GM12878 (cell line): Measurements from ENCODE around the gene PJA1.

Experiments used
- CHD4 ChIP-seq: fragments of 200-600 bp; sonication (generic); IDR thresholded peaks from 2 replicates; pipeline ENCODE4 v1.6.1; 2016; ENCODE audit warnings: mild to moderate bottlenecking
- CTCF ChIP-seq, 3 experiments: IDR thresholded peaks in 2 of 3; conservative IDR thresholded peaks in 1 of 3; 2 replicates each; pipeline ENCODE4 v1.5.1; 2011; ENCODE audit warnings: low read depth in 3 of 3, low read length in 3 of 3, mild to moderate bottlenecking in 3 of 3, control low read depth in 2 of 3, moderate library complexity in 2 of 3, inconsistent platforms in 1 of 3, mixed read lengths in 1 of 3; ENCODE audit not compliant: control insufficient read depth in 2 of 3, insufficient read depth in 1 of 3; ENCODE audit errors: extremely low read depth in 1 of 3
- GABPA ChIP-seq: IDR thresholded peaks from 2 replicates; pipeline ENCODE4 v1.6.1; 2014; ENCODE audit warnings: antibody characterized with exemption, low read depth, mild to moderate bottlenecking, inconsistent platforms
- MAX ChIP-seq: IDR thresholded peaks from 2 replicates; pipeline ENCODE4 v1.6.1; 2012; ENCODE audit warnings: low read depth, low read length, improper control_type of control experiment
- MXI1 ChIP-seq: fragments of 150-350 bp; IDR thresholded peaks from 2 replicates; pipeline ENCODE4 v1.6.1; 2011; ENCODE audit warnings: low read depth, mild to moderate bottlenecking, inconsistent platforms, low read length, improper control_type of control experiment
- POLR2A ChIP-seq: IDR thresholded peaks from 2 replicates; pipeline ENCODE4 v1.6.1; 2011; ENCODE audit warnings: low read depth, mild to moderate bottlenecking, low read length
- SRF ChIP-seq, 2 experiments: IDR thresholded peaks; 2 replicates each; pipeline ENCODE4 v1.6.1; 2011; ENCODE audit warnings: low read depth in 2 of 2, low read length in 2 of 2, mild to moderate bottlenecking in 1 of 2, moderate library complexity in 1 of 2

- TF ChIP-seq CHD4 (no peak), MXI1 (no peak), MAX (no peak), POLR2A (peak; percentile 65), CTCF (IDR thresholded peaks at IDR 0.05 in 2 of 3, conservative IDR thresholded peaks at IDR 0.05 in 1 of 3; ENCODE audit: control insufficient read depth in 2 of 3, extremely low read depth in 1 of 3, insufficient read depth in 1 of 3, low read depth in 3 of 3, low read length in 3 of 3) (no peak), GABPA (peak; percentile 43; the same call in 1 of the 2 replicates), SRF (IDR thresholded peaks at IDR 0.05; ENCODE audit: low read depth in 2 of 2, low read length in 2 of 2) (no peak)
Observed at GRCh38 chrX:69165087-69165651, at the start of gene PJA1.
